ENCODE results near the gene TM4SF20. TPM values are rescaled to one million over a fixed set of nuclear protein-coding genes. Genes with fewer than 3 reads are reported as not detected.
"Not testable (repeated sequence)": the region's sequence is repeated elsewhere in the genome, so short reads cannot be mapped to it uniquely, and the experiment has no call there.

TM4SF20 gene
- total RNA-seq, 1 donor from 2014 or later, result not detected

DNA sequence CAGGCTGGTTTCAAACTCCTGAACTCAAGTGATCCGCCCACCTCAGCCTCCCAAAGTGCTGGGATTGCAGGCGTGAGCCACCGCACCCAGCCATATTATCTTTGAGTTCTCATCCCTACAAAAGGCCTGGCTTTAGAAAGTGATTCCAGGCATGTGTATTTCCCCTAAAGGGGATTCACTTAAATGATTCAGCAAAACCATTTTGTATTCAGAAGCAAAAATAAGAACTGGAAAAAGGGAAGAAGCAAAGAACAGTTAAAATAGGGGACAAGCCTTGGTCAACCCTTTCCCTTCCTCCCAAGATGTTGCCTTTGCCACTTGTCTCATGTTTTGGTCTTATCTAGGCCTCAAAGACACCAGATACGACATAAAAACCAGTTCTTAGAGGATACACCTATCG, 10.5 kb downstream of the TM4SF20 start:
- no peak for FAIRE-seq
- DNase-seq (ENCODE audit: low spot score in 2 of 2), result no peak

DNA sequence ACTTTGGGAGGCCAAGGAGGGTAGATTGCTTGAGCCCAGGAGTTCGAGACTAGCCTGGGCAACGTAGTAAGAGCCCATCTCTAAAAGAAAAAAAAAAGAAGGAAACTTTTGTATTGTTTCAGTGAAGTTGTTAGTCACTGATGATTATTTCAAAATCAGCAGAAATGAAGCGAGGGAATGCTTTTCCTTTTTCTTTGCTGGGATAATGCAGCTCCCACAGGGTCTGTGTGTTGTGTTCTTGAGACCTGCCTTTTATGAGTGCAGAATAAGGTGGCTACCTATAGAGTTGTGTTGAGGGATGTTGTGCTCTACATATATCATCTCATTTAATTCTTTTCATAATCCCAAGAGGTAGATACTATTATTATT, 11.7 kb downstream of the TM4SF20 start:
- FAIRE-seq (no peak), DNase-seq (ENCODE audit: low spot score in 2 of 2) (no peak)

DNA sequence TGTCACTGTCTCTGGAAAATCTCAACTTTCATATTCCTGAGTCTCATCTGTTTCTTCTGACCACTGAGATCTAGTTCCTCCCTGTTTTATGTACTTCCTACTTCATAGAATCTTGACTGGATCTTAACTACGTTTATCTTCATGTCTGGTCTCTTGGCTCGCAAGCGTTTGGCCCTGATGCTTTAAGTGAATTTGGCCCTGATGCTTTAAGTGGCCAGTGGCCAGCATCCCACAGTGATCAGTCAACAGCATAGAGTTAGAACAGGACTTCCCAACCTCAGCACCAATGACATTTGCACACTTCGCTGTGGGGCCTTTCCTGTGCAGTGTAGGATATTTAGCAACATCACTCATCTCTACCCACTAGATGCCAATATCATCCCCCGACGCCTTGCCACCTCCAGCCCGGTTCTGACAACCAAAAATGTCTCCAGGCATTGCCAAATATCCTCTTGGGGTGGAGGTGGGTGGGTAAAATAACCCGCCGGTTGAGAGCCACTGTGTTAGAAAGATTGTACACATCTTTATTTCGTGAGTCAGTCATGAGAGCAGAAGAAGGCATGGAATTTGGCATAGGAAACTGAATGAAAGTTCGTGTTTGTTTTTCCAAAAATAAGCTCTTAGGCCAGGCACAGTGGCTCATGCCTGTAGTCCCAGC, 12.2 kb downstream of the TM4SF20 start:
- DNase-seq (ENCODE audit: low spot score in 2 of 2) (no peak), FAIRE-seq (no peak)

DNA sequence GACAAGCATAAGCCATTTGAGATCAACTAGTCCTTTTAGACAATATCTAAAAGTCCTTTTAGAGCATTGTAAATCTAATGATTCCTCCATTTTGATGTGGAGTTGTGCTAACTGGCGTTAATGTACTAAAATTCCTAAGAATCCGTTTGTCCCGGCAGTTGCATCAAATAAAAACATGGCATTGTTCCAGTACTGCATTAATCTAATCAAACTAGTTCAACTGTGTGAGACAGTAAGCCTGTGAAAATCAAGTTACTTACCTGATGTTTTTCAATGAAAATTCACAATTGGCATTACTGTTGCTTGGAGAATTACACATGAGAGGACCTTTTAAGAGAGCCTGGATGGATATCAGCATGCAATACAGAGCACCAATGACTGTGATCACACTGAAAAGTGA, 13.3 kb downstream of the TM4SF20 start:
- no peak for DNase-seq (ENCODE audit: low spot score in 2 of 2)
- no peak for FAIRE-seq

DNA sequence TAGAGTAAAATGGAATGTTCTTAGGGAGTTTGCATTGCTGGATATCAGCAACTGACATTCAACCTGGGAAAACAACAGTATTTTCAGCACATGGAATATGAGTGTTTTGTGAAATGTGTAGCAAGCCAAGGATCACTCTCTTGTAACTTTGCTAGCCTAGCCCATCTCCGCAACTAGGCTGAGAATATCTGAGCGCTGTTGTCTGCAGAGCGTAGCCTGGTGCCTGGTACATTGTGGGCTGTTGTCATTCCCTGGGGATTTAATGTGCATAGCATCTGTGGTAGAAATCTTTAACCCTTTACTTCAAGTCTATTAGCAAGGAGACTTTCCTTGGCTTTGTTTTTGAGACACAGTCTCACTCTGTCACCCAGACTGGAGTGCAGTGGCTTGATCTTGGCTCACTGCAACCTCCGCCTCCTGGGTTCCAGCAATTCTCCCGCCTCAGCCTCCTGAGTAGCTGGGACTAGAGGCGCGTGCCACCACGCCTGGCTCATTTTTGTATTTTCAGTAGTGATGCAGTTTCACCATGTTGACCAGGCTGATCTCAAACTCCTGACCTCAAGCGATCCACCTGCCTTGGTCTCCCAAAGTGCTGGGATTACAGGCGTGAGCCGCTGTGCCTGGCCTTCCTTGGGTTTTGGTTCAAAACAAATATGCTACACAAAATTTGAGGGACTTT, 14.4 kb downstream of the TM4SF20 start:
- FAIRE-seq; DNase-seq (ENCODE audit: low spot score in 2 of 2): not testable (repeated sequence)

GRCh38 chr2:227363756-227364155, 15.3 kb downstream of the TM4SF20 start:
- DNase-seq (ENCODE audit: low spot score in 2 of 2) (no peak), FAIRE-seq (no peak)

GRCh38 chr2:227360351-227360750, 18.8 kb downstream of the TM4SF20 start:
- DNase-seq (ENCODE audit: low spot score in 2 of 2), result no peak
- no peak for FAIRE-seq

- FAIRE-seq (no peak), DNase-seq (ENCODE audit: low spot score in 2 of 2) (no peak)
Observed at GRCh38 chr2:227351639-227352038, 27.5 kb downstream of the TM4SF20 start.

- no peak for FAIRE-seq
- DNase-seq (ENCODE audit: low spot score in 2 of 2), result no peak
Observed at GRCh38 chr2:227349989-227350612, 29.0 kb downstream of the TM4SF20 start.

DNA sequence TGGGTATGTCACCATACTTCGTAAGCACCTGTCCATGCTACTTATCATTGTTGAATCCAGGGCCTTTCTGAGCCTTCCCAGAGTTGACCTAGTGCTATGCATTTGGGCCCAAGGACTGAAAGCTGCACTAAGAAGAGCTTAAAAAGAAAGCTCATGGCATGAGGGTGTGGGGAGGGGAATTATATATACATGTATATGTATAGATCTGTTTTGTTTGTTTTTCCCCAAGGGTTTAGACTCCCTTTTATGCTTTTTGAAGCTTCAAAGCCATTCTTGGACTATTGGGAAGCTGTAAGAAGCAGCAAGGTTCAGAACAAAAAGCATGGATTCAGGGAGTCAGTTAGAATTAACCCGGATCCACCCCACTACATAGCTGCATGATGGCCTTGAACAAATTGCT, 30.8 kb downstream of the TM4SF20 start:
- FAIRE-seq (no peak), DNase-seq (ENCODE audit: low spot score in 2 of 2) (no peak)

- DNase-seq (ENCODE audit: low spot score in 2 of 2) (no peak), FAIRE-seq (no peak)
Observed at GRCh38 chr2:227347117-227347516, 32.0 kb downstream of the TM4SF20 start.

DNA sequence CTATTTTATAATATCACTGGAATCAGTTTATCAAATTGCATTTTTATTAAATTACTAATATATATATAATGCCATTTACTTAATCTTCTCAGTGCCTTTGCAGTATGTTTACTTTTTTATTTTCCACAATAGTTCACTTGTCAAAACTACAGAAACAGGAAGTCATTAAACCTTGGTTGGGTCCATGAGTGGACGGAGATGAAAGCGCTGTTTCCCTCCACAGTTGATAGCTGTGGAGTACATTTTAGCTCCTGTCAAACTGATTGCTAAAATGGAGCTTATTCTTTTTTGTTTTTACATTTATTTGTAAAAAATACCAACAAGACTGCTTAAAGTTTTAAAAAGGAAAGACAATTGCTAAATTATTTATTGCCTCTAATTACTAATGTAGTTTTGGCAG, 34.9 kb downstream of the TM4SF20 start:
- FAIRE-seq (no peak), DNase-seq (ENCODE audit: low spot score in 2 of 2) (no peak)

- DNase-seq (ENCODE audit: low spot score in 2 of 2) (no peak), FAIRE-seq (no peak)
Observed at GRCh38 chr2:227341553-227341952, 37.6 kb downstream of the TM4SF20 start.

DNA sequence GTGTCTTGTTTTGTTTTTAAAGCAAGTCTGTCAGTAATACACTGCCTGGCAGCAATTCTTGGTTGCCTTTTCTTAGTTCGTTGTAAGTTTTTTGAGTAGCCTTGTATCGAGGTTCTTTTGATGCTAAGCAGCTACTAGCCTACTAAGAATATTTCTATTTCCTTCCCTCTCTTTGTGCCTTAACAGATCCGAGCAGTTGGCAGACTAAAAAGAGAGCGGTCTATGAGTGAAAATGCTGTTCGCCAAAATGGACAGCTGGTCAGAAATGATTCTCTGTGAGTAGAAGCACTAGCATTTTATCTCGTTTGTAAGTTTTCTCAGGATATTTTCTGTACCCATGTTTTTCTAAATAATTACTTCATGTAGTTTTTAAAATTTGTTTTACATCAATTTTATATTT, 39.0 kb downstream of the TM4SF20 start:
- DNase-seq (ENCODE audit: low spot score in 2 of 2) (no peak), FAIRE-seq (peak; percentile 59)

- DNase-seq (ENCODE audit: low spot score in 2 of 2), result no peak
- FAIRE-seq, result no peak
Observed at GRCh38 chr2:227339098-227339599, 40.0 kb downstream of the TM4SF20 start.

- no peak for DNase-seq (ENCODE audit: low spot score in 2 of 2)
- no peak for FAIRE-seq
Observed at GRCh38 chr2:227337442-227337841, 41.7 kb downstream of the TM4SF20 start.

DNA sequence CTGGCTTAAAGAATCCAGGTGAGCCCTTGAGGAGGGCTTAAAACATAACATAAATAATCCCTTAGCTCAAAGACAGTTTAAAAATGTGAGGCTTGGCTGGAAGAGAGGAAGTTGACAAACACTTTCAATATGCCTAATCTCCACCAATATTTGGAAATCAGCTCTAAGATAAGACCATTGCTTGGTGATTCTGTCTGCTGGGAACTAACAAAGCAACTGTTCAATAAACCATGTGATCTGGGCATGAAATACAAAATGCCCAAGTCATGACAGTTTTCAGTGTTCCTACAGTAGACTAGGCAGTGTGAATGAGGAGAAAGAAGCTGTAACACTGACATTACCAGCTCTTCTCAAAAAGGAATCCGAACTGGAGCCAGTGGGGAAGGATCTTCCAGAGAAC, 43.4 kb downstream of the TM4SF20 start:
- FAIRE-seq (no peak), DNase-seq (ENCODE audit: low spot score in 2 of 2) (no peak)

GRCh38 chr2:227326783-227327182, 52.3 kb downstream of the TM4SF20 start:
- DNase-seq (ENCODE audit: low spot score in 2 of 2) (no peak), FAIRE-seq (no peak)

DNA sequence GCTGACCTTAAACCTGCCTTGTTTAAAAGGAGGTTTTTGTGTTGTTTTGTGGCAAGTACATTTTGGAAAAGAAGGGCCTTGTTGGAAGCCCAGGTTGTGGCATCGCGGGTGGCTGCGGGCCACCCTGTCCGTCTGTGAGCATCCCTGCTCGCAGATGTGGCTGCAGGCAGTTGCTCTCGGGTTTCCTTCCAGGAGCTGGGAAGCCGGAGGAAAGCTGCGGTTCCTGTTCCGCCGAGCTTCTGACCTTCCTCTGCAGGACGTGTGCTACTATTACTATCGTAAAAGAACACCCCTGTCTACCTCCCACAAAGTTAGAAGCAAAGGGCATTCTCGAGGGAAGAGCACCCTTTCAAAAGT, 53.3 kb downstream of the TM4SF20 start:
- DNase-seq (ENCODE audit: low spot score in 2 of 2) (peak; percentile 28 to 31), FAIRE-seq (no peak)

GRCh38 chr2:227324995-227325838, 53.9 kb downstream of the TM4SF20 start, which contains the start of gene MFF:
Gene MFF, plus strand, starts transcription at chr2:227325251. Its CDS starts 5,415 bp downstream, at chr2:227330666.
- no peak for FAIRE-seq
- peak; percentile 91 to 94 for DNase-seq (ENCODE audit: low spot score in 2 of 2)

DNA sequence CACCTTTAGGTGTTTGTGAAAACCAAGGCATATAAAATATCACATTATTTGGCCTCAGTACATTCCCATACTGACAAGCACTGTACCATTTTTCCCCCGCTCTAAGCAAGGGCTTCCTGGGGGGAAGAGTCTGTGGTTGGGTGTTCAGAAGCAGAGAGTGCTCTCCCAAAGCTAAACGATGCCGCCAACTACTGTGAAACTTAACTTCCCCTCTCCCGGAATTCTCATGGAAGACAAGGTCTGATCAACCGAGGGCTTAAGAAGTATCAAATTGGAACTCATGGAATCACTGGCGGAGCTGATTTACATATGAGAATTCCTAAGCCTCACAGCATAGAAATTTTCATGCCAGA, 54.5 kb downstream of the TM4SF20 start:
- FAIRE-seq (no peak), DNase-seq (ENCODE audit: low spot score in 2 of 2) (peak; percentile 42 to 65)
